Neural progenitor cell (in vitro differentiated cells): ENCODE results near the gene ASRGL1. TPM values are rescaled to one million over a fixed set of nuclear protein-coding genes. Genes with fewer than 3 reads are reported as not detected.

ENCODE experiments used
- DNase-seq: peaks from one replicate; pipeline ENCODE4 v3.0.0-alpha.2; 2016; ENCODE audit warnings: low spot score
- H2AFZ ChIP-seq: fragments of 200-600 bp; sonication (generic); replicated peaks from 2 replicates; pipeline ENCODE4 v1.6.1; 2016; ENCODE audit warnings: antibody characterized with exemption
- H3F3A ChIP-seq: fragments of 200-600 bp; sonication (generic); 2 replicates; pipeline ENCODE4 v1.6.1; 2016; ENCODE audit warnings: antibody characterized with exemption, low read depth
- H3K27ac ChIP-seq: fragments of 200-600 bp; sonication (generic); 2 replicates; pipeline ENCODE4 v1.5.1; 2016; ENCODE audit warnings: mild to moderate bottlenecking
- H3K27me3 ChIP-seq: fragments of 200-600 bp; sonication (generic); 2 replicates; pipeline ENCODE4 v1.6.1; 2016; ENCODE audit warnings: mild to moderate bottlenecking, moderate library complexity
- H3K36me3 ChIP-seq: fragments of 200-600 bp; sonication (generic); 2 replicates; pipeline ENCODE4 v1.5.1; 2016
- H3K4me1 ChIP-seq: fragments of 200-600 bp; sonication (generic); 2 replicates; pipeline ENCODE4 v1.6.1; 2016; ENCODE audit warnings: mixed run types
- H3K4me2 ChIP-seq: fragments of 200-600 bp; sonication (generic); 2 replicates; pipeline ENCODE4 v1.6.1; 2016
- H3K4me3 ChIP-seq: fragments of 200-600 bp; sonication (generic); 2 replicates; pipeline ENCODE4 v1.5.1; 2016
- H3K79me2 ChIP-seq: fragments of 200-600 bp; sonication (generic); 2 replicates; pipeline ENCODE4 v1.6.1; 2016; ENCODE audit warnings: low read depth
- H3K9ac ChIP-seq: fragments of 200-600 bp; sonication (generic); 2 replicates; pipeline ENCODE4 v1.6.1; 2016
- H3K9me3 ChIP-seq: fragments of 200-600 bp; sonication (generic); 2 replicates; pipeline ENCODE4 v1.5.1; 2016; ENCODE audit warnings: low read depth
- H4K20me1 ChIP-seq: fragments of 200-600 bp; sonication (generic); 2 replicates; pipeline ENCODE4 v1.6.1; 2016; ENCODE audit warnings: low read depth
- H3K27ac Mint-ChIP-seq: 3 replicates; pipeline ENCODE4 v1.8.0; 2021; ENCODE audit warnings: mixed read lengths
- H3K27me3 Mint-ChIP-seq: 2 replicates; pipeline ENCODE4 v1.8.0; 2022; ENCODE audit warnings: low read depth, mild to moderate bottlenecking, inconsistent platforms, moderate library complexity, mixed read lengths; ENCODE audit not compliant: insufficient read depth
- H3K36me3 Mint-ChIP-seq: 3 replicates; pipeline ENCODE4 v1.8.0; 2021; ENCODE audit warnings: mixed read lengths
- H3K4me1 Mint-ChIP-seq: 3 replicates; pipeline ENCODE4 v1.8.0; 2021; ENCODE audit warnings: mixed read lengths
- H3K4me3 Mint-ChIP-seq: 3 replicates; pipeline ENCODE4 v1.8.0; 2021; ENCODE audit warnings: mild to moderate bottlenecking, moderate library complexity, mixed read lengths
- H3K9me3 Mint-ChIP-seq: 3 replicates; pipeline ENCODE4 v1.8.0; 2020; ENCODE audit warnings: mixed read lengths
- EZH2 ChIP-seq: fragments of 200-600 bp; sonication (generic); IDR thresholded peaks from 2 replicates; pipeline ENCODE4 v1.6.1; 2017; ENCODE audit warnings: antibody characterized with exemption, mild to moderate bottlenecking, moderate library complexity
- EZH2phosphoT487 ChIP-seq: fragments of 200-600 bp; sonication (generic); IDR thresholded peaks from 2 replicates; pipeline ENCODE4 v1.6.1; 2017; ENCODE audit warnings: antibody characterized with exemption
- total RNA-seq: library from RNA; depleted of rRNA; stranded (reverse); fragments of >200 nt; gene quantifications from 2 replicates; pipeline ENCODE4 v1.2.3, GENCODE V29; 2015; ENCODE audit warnings: low replicate concordance
- TF ChIP-seq, protein P1 (sequence below): fragments of 200-600 bp; sonication (generic); IDR thresholded peaks from 2 replicates; pipeline ENCODE4 v1.5.1; 2017; ENCODE audit warnings: antibody characterized with exemption, mild to moderate bottlenecking

The ASRGL1 gene
- total RNA-seq, 1 donor from 2014 or later, result 56.8 TPM

DNA sequence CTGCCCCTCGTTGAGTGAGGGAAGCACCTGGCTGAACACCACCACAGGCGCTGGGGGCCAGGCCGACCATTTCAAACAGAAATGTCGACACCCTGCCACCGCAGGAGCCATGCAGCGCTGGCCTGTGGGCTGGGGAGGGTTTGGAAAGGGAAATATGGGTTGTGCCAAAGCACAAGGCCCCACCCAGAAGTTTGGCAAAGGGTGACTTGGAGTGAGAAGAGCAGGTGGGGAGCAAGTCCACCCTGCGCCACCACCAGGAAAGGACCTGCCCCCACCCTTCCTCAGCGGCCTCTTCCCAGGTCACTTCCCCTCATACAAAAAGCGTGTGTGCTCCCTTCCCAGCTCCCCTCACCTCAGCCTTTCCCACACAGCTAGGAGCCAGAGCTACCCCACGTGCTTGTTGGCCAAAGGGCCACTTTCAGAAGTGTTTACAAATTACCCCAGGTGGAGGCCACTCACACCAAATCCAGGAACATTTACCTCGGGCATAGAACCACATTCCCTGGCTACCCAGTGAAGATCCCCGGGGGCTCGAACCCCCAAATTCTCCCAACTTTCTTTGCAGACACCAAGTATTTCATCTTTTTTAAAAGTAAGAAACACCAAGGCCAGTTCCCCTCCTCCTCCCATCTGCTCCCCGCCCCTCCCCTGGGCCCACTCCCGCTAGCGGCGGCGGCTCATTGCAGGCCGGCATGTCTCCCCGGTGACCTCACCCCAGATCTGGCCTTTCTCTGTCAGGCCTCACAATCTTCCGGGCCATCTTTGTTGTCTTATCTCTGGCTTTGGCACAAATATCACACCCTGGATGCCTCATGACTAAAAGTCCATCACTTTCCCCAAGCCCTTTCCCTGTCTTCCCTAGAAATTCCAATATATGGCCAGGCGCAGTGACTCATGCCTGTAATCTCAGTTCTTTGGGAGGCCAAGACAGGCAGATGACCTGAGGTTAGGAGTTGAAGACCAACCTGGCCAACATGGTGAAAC, 61.1 kb downstream of the ASRGL1 start:
- H3K9ac ChIP-seq, result no peak overlapping the region
- no peak overlapping the region for H3K4me2 ChIP-seq
- H3K36me3 ChIP-seq, result no peaks in the 10 kb centered on the region
- peaks cover 4% of the 10 kb centered on the region for H4K20me1 ChIP-seq
- no peak overlapping the region for H3K4me3 ChIP-seq
- no peak for DNase-seq
- H3K9me3 ChIP-seq, result no peaks in the 10 kb centered on the region
- Mint-ChIP-seq H3K9me3 (no peaks in the 10 kb centered on the region), H3K36me3 (no peaks in the 10 kb centered on the region), H3K4me3 (no peak overlapping the region), H3K27ac (peak overlapping the region; percentile 35), H3K27me3 (peaks cover 8% of the 10 kb centered on the region), H3K4me1 (peaks cover 25% of the 10 kb centered on the region)
- peaks cover 6% of the 10 kb centered on the region for H3F3A ChIP-seq
- H2AFZ ChIP-seq, result no peak overlapping the region
- peaks cover 5% of the 10 kb centered on the region for H3K4me1 ChIP-seq
- H3K79me2 ChIP-seq, result no peaks in the 10 kb centered on the region
- H3K27me3 ChIP-seq, result no peaks in the 10 kb centered on the region
- TF ChIP-seq EZH2 (no peak), EZH2phosphoT487 (no peak)
- TF ChIP-seq, protein P1, sequence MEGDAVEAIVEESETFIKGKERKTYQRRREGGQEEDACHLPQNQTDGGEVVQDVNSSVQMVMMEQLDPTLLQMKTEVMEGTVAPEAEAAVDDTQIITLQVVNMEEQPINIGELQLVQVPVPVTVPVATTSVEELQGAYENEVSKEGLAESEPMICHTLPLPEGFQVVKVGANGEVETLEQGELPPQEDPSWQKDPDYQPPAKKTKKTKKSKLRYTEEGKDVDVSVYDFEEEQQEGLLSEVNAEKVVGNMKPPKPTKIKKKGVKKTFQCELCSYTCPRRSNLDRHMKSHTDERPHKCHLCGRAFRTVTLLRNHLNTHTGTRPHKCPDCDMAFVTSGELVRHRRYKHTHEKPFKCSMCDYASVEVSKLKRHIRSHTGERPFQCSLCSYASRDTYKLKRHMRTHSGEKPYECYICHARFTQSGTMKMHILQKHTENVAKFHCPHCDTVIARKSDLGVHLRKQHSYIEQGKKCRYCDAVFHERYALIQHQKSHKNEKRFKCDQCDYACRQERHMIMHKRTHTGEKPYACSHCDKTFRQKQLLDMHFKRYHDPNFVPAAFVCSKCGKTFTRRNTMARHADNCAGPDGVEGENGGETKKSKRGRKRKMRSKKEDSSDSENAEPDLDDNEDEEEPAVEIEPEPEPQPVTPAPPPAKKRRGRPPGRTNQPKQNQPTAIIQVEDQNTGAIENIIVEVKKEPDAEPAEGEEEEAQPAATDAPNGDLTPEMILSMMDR, result no peak
- H3K27ac ChIP-seq, result no peak overlapping the region

DNA sequence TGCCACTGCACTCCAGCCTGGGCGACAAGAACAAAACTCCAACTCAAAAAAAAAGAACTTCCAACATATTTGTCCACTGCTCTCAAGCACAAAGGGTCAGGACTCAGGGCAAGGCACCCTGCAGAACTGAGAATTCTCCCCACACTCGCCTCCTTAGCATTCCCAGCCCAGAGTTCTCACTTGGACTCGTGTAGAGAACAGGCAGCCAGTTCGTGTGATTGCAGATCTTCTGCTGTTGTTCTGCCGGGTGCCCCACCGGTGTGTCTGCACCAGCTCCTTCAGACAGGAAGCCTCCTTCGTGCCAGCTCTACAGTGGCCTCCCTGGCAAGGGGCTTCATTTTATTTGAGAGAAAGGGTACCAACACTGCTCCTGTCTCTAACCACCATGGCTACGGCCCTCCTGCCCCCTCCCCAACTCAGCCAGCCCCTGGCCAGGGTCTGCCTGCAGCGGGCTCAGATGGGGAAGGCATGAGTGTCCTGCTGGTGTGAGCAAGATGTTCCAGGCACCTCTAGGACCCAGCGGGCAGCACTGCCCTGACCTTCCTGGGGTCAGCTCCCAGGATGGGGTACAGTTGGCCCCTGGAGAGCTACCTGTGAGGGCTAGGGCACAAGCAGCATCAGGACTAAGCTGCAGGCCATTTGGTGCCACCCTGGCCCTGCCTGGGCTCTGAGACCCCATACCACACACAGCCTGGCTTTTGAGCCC, 62.1 kb downstream of the ASRGL1 start:
- Histone ChIP-seq H3K4me1 (peaks cover 5% of the 10 kb centered on the region), H3K36me3 (no peaks in the 10 kb centered on the region), H3K4me3 (no peak overlapping the region), H3K79me2 (no peaks in the 10 kb centered on the region), H3K27me3 (no peaks in the 10 kb centered on the region), H2AFZ (no peak overlapping the region), H3F3A (peaks cover 6% of the 10 kb centered on the region), H3K27ac (no peak overlapping the region), H3K9me3 (no peaks in the 10 kb centered on the region), H3K9ac (no peak overlapping the region), H4K20me1 (peaks cover 4% of the 10 kb centered on the region), H3K4me2 (no peak overlapping the region)
- no peaks in the 10 kb centered on the region for H3K36me3 Mint-ChIP-seq
- H3K4me3 Mint-ChIP-seq, result no peak overlapping the region
- H3K27ac Mint-ChIP-seq, result peak overlapping the region; percentile 93
- peaks cover 27% of the 10 kb centered on the region for H3K4me1 Mint-ChIP-seq
- TF ChIP-seq, protein P1, result no peak
- TF ChIP-seq EZH2 (no peak), EZH2phosphoT487 (no peak)
- no peaks in the 10 kb centered on the region for H3K9me3 Mint-ChIP-seq
- peaks cover 8% of the 10 kb centered on the region for H3K27me3 Mint-ChIP-seq
- no peak for DNase-seq

DNA sequence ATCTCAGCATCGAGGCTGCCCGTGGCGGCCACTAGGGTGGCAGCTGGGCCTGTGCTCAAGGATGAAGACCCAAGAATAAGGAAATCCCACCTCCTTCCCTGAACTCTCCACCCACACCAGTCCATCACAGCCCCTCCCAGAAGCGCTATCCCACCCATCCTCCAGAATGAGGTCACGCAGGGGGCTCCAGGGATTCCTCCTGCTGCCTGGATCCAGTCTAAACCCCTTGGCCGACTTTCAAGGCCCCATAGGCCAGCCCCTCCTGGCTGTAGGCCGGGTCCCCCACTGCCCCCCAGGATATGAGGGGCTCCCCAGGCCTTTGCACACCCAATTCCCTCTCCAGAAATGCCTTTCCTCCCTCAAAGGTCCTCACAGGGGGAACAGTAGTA, 62.6 kb downstream of the ASRGL1 start:
- Mint-ChIP-seq H3K4me3 (no peak overlapping the region), H3K4me1 (peaks cover 23% of the 10 kb centered on the region), H3K9me3 (no peaks in the 10 kb centered on the region), H3K36me3 (no peaks in the 10 kb centered on the region), H3K27me3 (peaks cover 6% of the 10 kb centered on the region), H3K27ac (no peak overlapping the region)
- Histone ChIP-seq H3F3A (peaks cover 2% of the 10 kb centered on the region), H3K27ac (no peak overlapping the region), H4K20me1 (no peaks in the 10 kb centered on the region), H2AFZ (no peak overlapping the region), H3K9ac (no peak overlapping the region), H3K4me2 (no peak overlapping the region), H3K9me3 (no peaks in the 10 kb centered on the region), H3K27me3 (no peaks in the 10 kb centered on the region), H3K36me3 (no peaks in the 10 kb centered on the region), H3K79me2 (no peaks in the 10 kb centered on the region), H3K4me1 (peaks cover 5% of the 10 kb centered on the region), H3K4me3 (no peak overlapping the region)
- no peak for TF ChIP-seq EZH2phosphoT487
- TF ChIP-seq EZH2, result no peak
- TF ChIP-seq, protein P1, result no peak
- no peak for DNase-seq
